ENCODE data around the gene RNF225.

GRCh38 chr19:58346961-58347929, 48.2 kb upstream of the RNF225 start:
- TF ChIP-seq CTCF (conservative IDR thresholded peaks at IDR 0.05; ENCODE audit: low read length) (no peak), EZH2phosphoT487 (IDR thresholded peaks at IDR 0.05; ENCODE audit: borderline replicate concordance) (no peak)
